ENCODE data around the gene PAK4. TPM values are rescaled to one million over a fixed set of nuclear protein-coding genes. Genes with fewer than 3 reads are reported as not detected.

Gene PAK4
- total and polyA plus RNA-seq, 2 of the 8 experiments (the other 6 are each of a cell fraction or from before 2014, with no cell fraction given) = 50.7 to 64.4 TPM

- H2AFZ ChIP-seq (ENCODE audit: low read length) = no peak overlapping the region
- no peak overlapping the region for H3K18ac ChIP-seq (ENCODE audit: extremely low read depth, low read length)
- TF ChIP-seq RNF2 (IDR thresholded peaks at IDR 0.05; ENCODE audit: borderline replicate concordance, low read depth, low read length, missing control alignments, poor library complexity, severe bottlenecking) (no peak), GABPA (IDR thresholded peaks at IDR 0.05; ENCODE audit: borderline replicate concordance, insufficient read depth, low read length) (no peak), CBX5 (IDR thresholded peaks at IDR 0.05; ENCODE audit: low read depth, low read length) (no peak)
- TF ChIP-seq, protein P1, sequence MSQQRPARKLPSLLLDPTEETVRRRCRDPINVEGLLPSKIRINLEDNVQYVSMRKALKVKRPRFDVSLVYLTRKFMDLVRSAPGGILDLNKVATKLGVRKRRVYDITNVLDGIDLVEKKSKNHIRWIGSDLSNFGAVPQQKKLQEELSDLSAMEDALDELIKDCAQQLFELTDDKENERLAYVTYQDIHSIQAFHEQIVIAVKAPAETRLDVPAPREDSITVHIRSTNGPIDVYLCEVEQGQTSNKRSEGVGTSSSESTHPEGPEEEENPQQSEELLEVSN (IDR thresholded peaks at IDR 0.05) = no peak
- H3K79me1 ChIP-seq (ENCODE audit: low read depth, low read length) = no peaks in the 10 kb centered on the region
- H3K56ac ChIP-seq (replicated peaks; ENCODE audit: insufficient read length, low read depth, low read length) = no peak overlapping the region
- peaks cover 0 to 2% of the 10 kb centered on the region in 2 experiments for H4K20me1 ChIP-seq (replicated peaks in 1 of 2; ENCODE audit: control insufficient read depth in 1 of 2, insufficient read depth in 2 of 2, low read length in 2 of 2)
- H3K4me3 ChIP-seq (ENCODE audit: extremely low read depth in 1 of 4, insufficient read depth in 2 of 4, low read depth in 3 of 4, low read length in 4 of 4) = no peak overlapping the region
- no peak for DNase-seq (ENCODE audit: low read depth in 1 of 2, low spot score in 2 of 2)
- H3K23me2 ChIP-seq (ENCODE audit: low read depth, low read length) = no peaks in the 10 kb centered on the region
- H2AK5ac ChIP-seq (ENCODE audit: low read depth, low read length) = no peak overlapping the region
- H4K91ac ChIP-seq (replicated peaks; ENCODE audit: insufficient read length, low read length) = no peak overlapping the region
- no peak overlapping the region for H2BK5ac ChIP-seq (ENCODE audit: low read depth, low read length)
- H2BK15ac ChIP-seq (ENCODE audit: low read length) = no peak overlapping the region
- 93% methylated on average over 19 of the region's 30 CpGs; no CpG with 5 or more reads in 1 of the 2 experiments for WGBS, 2 experiments (ENCODE audit: extremely low coverage in 1 of 2, insufficient coverage in 1 of 2, insufficient read length in 1 of 2, insufficient replicate concordance in 2 of 2, low coverage in 1 of 2, low lambda C conversion rate in 2 of 2, missing lambda C conversion rate in 1 of 2)
- H4K5ac ChIP-seq (ENCODE audit: insufficient read length, low read depth, low read length) = no peak overlapping the region
- ChIA-PET POLR2A (ENCODE audit: partially characterized antibody) (no interaction called here), CTCF (ENCODE audit: partially characterized antibody) (interaction anchor here (5.1 kb wide), 1 partner anchor 9 kb away, joined by 33 read pairs; no protein-coding TSS in a partner anchor)
- no peaks in the 10 kb centered on the region for H3K9me3 ChIP-seq (ENCODE audit: insufficient read depth in 2 of 2, low read depth in 1 of 2, low read length in 1 of 2)
- no peaks in the 10 kb centered on the region for H3K79me2 ChIP-seq (ENCODE audit: control insufficient read depth in 1 of 2, insufficient read depth in 2 of 2, low read length in 2 of 2)
- no peak overlapping the region for H3K27ac ChIP-seq (ENCODE audit: low read depth, low read length)
- H3K23ac ChIP-seq (ENCODE audit: insufficient read length) = no peak overlapping the region
- no peak overlapping the region for H3K14ac ChIP-seq (ENCODE audit: insufficient read length)
- no peak for FAIRE-seq
- no peak overlapping the region for H2BK20ac ChIP-seq (ENCODE audit: low read length)
- no peaks in the 10 kb centered on the region for H3K4me1 ChIP-seq (replicated peaks in 1 of 4; ENCODE audit: control insufficient read depth in 3 of 4, insufficient read depth in 4 of 4, low read length in 3 of 4)
- no peak overlapping the region for H3K4ac ChIP-seq (replicated peaks; ENCODE audit: insufficient read length, low read depth, low read length)
- H4K8ac ChIP-seq (ENCODE audit: extremely low read depth, insufficient read depth, low read length) = no peak overlapping the region; the same call in 1 of the 2 replicates
- H3K4me2 ChIP-seq (ENCODE audit: insufficient read depth in 1 of 2, low read depth in 2 of 2, low read length in 2 of 2) = no peak overlapping the region
- H2BK12ac ChIP-seq (ENCODE audit: low read depth, low read length) = no peak overlapping the region
- no peaks in the 10 kb centered on the region for H3K27me3 ChIP-seq (replicated peaks in 1 of 4; ENCODE audit: control insufficient read depth in 3 of 4, extremely low read depth in 1 of 4, insufficient read depth in 3 of 4, low read length in 3 of 4)
- H3K36me3 ChIP-seq (ENCODE audit: control insufficient read depth in 2 of 4, insufficient read depth in 4 of 4, low read length in 3 of 4) = peaks cover 0 to 26% (median 7%) of the 10 kb centered on the region in 4 experiments; a peak in 3 of 8 replicates
- H2BK120ac ChIP-seq (replicated peaks; ENCODE audit: low read depth, low read length) = no peak overlapping the region
- no peak overlapping the region for H3K9ac ChIP-seq (replicated peaks in 1 of 4; ENCODE audit: extremely low read depth in 1 of 4, low read depth in 3 of 4, low read length in 3 of 4)
Observed at GRCh38 chr19:39178296-39179006, 52.9 kb downstream of the PAK4 start.
